Prostate gland (tissue), 2 donors: Measurements from ENCODE around the gene CD177. TPM values are rescaled to one million over a fixed set of nuclear protein-coding genes. Genes with fewer than 3 reads are reported as not detected.
"Not testable (repeated sequence)": the region's sequence is repeated elsewhere in the genome, so short reads cannot be mapped to it uniquely, and the experiment has no call there.

Experiments used
- DNase-seq: peaks from one replicate; pipeline ENCODE4 v3.0.0-alpha.2; 2019; ENCODE audit warnings: low spot score
- H3K27ac ChIP-seq, 2 donors: fragments of 200-600 bp; sonication (generic); 2 replicates each; pipeline ENCODE4 v1.5.1; 2017 to 2019
- H3K27me3 ChIP-seq: fragments of 200-600 bp; sonication (generic); replicated peaks from 2 replicates; pipeline ENCODE4 v1.5.1; 2019; ENCODE audit not compliant: insufficient read depth
- H3K36me3 ChIP-seq, 2 donors: fragments of 200-600 bp; sonication (generic); 1 replicate in 1 of 2; 2 replicates in 1 of 2; pipeline versions ENCODE4 v1.5.1 to v1.8.1; 2017 to 2019
- H3K4me1 ChIP-seq: fragments of 200-600 bp; sonication (generic); replicated peaks from 2 replicates; pipeline ENCODE4 v1.5.1; 2019
- H3K4me3 ChIP-seq, 2 donors: fragments of 200-600 bp; sonication (generic); 2 replicates each; pipeline ENCODE4 v1.5.1; 2017 to 2019
- H3K9me3 ChIP-seq: fragments of 200-600 bp; sonication (generic); 2 replicates; pipeline ENCODE4 v1.5.1; 2017
- CTCF ChIP-seq, 4 experiments: fragments of 200-600 bp in 2 of 4; fragments of 450-650 bp in 2 of 4; sonication (generic) in 2 of 4; IDR thresholded peaks; 1 replicate in 3 of 4; 2 replicates in 1 of 4; pipeline ENCODE4 v1.5.1; 2016 to 2019; ENCODE audit warnings: antibody characterized with exemption in 4 of 4, mild to moderate bottlenecking in 2 of 4, moderate library complexity in 2 of 4
- POLR2A ChIP-seq: fragments of 450-650 bp; IDR thresholded peaks from one replicate; pipeline ENCODE4 v1.6.1; 2016; ENCODE audit warnings: antibody characterized with exemption, mild to moderate bottlenecking
- POLR2AphosphoS5 ChIP-seq: sonication (generic); formaldehyde crosslinking; IDR thresholded peaks from one replicate; pipeline ENCODE4 v1.6.1; 2017; ENCODE audit warnings: antibody characterized with exemption
- WGBS: methylation state at CpG from one replicate; pipeline ENCODE4 v1.1.5; 2018; 5-methylcytosine and 5-hydroxymethylcytosine counted together
- intact Hi-C: fragments of 100-400 bp; cut with DNase I; formaldehyde crosslinking; loops from one replicate; pipeline ENCODE4 v1.14.2; 2022
- total RNA-seq, 2 donors: library from RNA; depleted of rRNA; stranded (reverse); fragments of >200 nt; gene quantifications; one replicate each; pipeline ENCODE4 v1.1.0, GENCODE V29; 2016

CD177 gene
- total RNA-seq, 2 donors from 2014 or later = 77.6 to 248 TPM

GRCh38 chr19:43351998-43352746 is 1.3 kb upstream of the CD177 start:
- 40% methylated on average over 7 of the region's 7 CpGs for WGBS
- DNase-seq = peak; percentile 10
- Histone ChIP-seq H3K4me1 (no peaks in the 10 kb centered on the region), H3K4me3 (no peak overlapping the region), H3K27ac (peak overlapping the region; percentile 12 to 61), H3K36me3 (no peaks in the 10 kb centered on the region), H3K9me3 (no peaks in the 10 kb centered on the region), H3K27me3 (no peaks in the 10 kb centered on the region)
- TF ChIP-seq POLR2AphosphoS5 (peak; percentile 84), CTCF (IDR thresholded peaks at IDR 0.05) (peak in 1 of 4 experiments; percentile 12), POLR2A (no peak)
- intact Hi-C loops = no loop called here

- intact Hi-C loops = no loop called here
- no peaks in the 10 kb centered on the region for H3K36me3 ChIP-seq
- H3K27me3 ChIP-seq = no peaks in the 10 kb centered on the region
- no peaks in the 10 kb centered on the region for H3K9me3 ChIP-seq
- H3K4me1 ChIP-seq = no peaks in the 10 kb centered on the region
- H3K27ac ChIP-seq = peak overlapping the region in 1 of 2 donors; percentile 61
- H3K4me3 ChIP-seq = peak overlapping the region in 1 of 2 donors; percentile 25
- no peak for DNase-seq
- TF ChIP-seq POLR2A = no peak
- no peak for TF ChIP-seq POLR2AphosphoS5
- TF ChIP-seq CTCF (IDR thresholded peaks at IDR 0.05) = no peak
- WGBS = 31% methylated on average over 15 of the region's 19 CpGs
Observed at GRCh38 chr19:43354305-43354627, 780 bp downstream of the CD177 start.

- H3K9me3 ChIP-seq = not testable (repeated sequence)
Observed at GRCh38 chr19:43356749-43357148, 3.3 kb downstream of the CD177 start.

GRCh38 chr19:43362179-43362578 is 8.7 kb downstream of the CD177 start:
- Histone ChIP-seq H3K4me1 (no peaks in the 10 kb centered on the region), H3K9me3 (no peaks in the 10 kb centered on the region), H3K27ac (no peak overlapping the region), H3K36me3 (no peaks in the 10 kb centered on the region), H3K4me3 (no peak overlapping the region), H3K27me3 (no peaks in the 10 kb centered on the region)
- WGBS = 65% methylated on average over 8 of the region's 8 CpGs
- no peak for DNase-seq
- TF ChIP-seq CTCF (IDR thresholded peaks at IDR 0.05) (no peak), POLR2AphosphoS5 (no peak), POLR2A (no peak)
- intact Hi-C loops = no loop called here

More at GRCh38 chr19:43356749-43357148, 3.3 kb downstream of the CD177 start:
- WGBS = no CpG with 5 or more reads among the region's 3 CpGs
- H3K4me3 ChIP-seq, DNase-seq, H3K27ac ChIP-seq, H3K4me1 ChIP-seq, intact Hi-C loops, H3K36me3 ChIP-seq, H3K27me3 ChIP-seq: not testable (repeated sequence)

- 53% methylated on average over 11 of the region's 11 CpGs for WGBS
- Histone ChIP-seq H3K9me3 (no peaks in the 10 kb centered on the region), H3K4me1 (no peaks in the 10 kb centered on the region), H3K27me3 (no peaks in the 10 kb centered on the region), H3K36me3 (no peaks in the 10 kb centered on the region), H3K4me3 (no peak overlapping the region), H3K27ac (no peak overlapping the region)
- no peak for DNase-seq
- intact Hi-C loops = no loop called here
- TF ChIP-seq POLR2A = no peak
Observed at GRCh38 chr19:43362745-43363144, 9.3 kb downstream of the CD177 start.

- intact Hi-C loops = not testable (repeated sequence)
Observed at GRCh38 chr19:43365677-43366076, 12.2 kb downstream of the CD177 start.

More at GRCh38 chr19:43365677-43366076, 12.2 kb downstream of the CD177 start:
- H3K27me3 ChIP-seq, H3K4me1 ChIP-seq, H3K4me3 ChIP-seq, DNase-seq, H3K36me3 ChIP-seq, H3K27ac ChIP-seq, H3K9me3 ChIP-seq: not testable (repeated sequence)
- 87% methylated on average over 7 of the region's 9 CpGs for WGBS
